GM18909 (cell line): ENCODE results near the gene GOLGA8T.
A peak's percentile ranks its signal among the peaks of the same experiment; 100 is the strongest.
"Not testable (repeated sequence)": the region's sequence is repeated elsewhere in the genome, so short reads cannot be mapped to it uniquely, and the experiment has no call there.

Source experiments
- ATAC-seq: cut with Tn5 transposase; IDR thresholded peaks from one replicate; pipeline ENCODE4 v1.9.1; 2021; ENCODE audit warnings: mild to moderate bottlenecking; ENCODE audit not compliant: unreplicated experiment, poor library complexity

Gene GOLGA8T, protein sequence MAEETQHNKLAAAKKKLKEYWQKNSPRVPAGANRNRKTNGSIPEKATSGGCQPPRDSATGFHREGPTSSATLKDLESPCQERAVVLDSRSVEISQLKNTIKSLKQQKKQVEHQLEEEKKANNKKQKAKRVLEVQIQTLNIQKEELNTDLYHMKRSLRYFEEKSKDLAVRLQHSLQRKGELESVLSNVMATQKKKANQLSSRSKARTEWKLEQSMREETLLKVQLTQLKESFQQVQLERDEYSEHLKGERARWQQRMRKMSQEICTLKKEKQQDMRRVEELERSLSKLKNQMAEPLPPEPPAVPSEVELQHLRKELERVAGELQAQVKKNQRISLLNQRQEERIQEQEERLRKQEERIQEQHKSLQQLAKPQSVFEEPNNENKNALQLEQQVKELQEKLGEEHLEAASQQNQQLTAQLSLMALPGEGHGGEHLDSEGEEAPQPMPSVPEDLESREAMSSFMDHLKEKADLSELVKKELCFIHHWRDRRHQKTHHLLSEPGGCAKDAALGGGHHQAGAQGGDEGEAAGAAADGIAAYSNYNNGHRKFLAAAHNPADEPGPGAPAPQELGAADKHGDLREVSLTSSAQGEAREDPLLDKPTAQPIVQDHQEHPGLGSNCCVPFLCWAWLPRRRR

DNA sequence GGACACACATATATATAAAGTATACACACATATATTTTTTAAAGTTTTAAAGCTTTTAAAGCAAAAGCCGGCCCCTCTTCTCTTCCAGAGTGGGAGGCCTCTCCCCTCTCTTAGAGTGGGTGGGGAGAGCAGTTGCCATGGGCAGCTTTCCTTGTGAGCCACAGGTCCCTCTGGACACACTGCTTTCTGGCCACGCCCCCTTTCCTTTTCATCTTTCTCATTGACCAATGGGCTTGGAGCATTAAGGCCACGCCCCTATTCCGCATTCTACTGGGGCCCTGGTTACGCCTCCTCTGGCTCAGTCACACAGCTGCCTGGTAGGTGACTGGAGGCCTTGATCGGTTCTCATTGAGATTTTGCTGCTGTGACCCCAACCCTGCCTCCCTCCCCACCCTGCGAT lies at the start of gene GOLGA8T:
Gene GOLGA8T (plus strand): TSS at position 301 of the 400 bp plus-strand sequence. CDS start 98 bp downstream, at position 399.
- not testable (repeated sequence) for ATAC-seq

DNA sequence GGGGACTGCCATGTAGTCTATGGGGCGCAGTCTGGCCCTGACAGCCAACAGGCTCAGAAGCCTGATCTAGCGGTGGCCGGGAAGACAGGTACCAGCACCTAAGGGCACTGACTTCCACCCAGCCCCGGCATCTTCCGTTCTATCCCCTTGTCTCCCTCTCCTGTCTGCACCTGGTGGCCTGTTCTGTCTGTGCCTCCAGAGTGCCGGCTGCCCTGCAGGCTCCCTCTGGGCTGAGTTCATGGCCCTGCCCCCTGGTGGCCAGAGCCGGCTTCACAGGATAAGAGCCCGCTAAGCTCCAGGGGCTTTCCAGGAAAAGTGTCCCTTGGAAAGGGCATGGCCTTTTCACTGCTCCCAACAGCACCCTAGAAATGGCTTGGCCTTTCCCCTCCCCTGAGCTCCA lies 37.0 kb upstream of the GOLGA8T start:
- not testable (repeated sequence) for ATAC-seq

DNA sequence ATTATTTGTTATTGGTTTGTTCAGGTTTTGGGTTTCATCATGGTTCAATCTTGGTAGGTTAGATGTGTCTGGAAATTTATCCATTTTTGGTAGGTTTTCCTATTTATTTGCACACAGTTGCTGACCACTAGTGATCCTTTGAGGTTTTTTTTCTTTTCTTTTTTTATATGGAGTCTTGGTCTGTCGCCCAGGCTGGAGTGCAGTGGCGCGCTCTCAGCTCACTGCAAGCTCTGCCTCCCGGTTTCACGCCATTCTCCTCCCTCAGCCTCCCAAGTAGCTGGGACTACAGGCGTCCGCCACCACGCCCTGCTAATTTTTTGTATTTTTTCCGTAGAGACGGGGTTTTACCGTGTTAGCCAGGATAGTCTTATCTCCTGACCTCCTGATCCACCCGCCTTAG lies 32.0 kb upstream of the GOLGA8T start:
- not testable (repeated sequence) for ATAC-seq

DNA sequence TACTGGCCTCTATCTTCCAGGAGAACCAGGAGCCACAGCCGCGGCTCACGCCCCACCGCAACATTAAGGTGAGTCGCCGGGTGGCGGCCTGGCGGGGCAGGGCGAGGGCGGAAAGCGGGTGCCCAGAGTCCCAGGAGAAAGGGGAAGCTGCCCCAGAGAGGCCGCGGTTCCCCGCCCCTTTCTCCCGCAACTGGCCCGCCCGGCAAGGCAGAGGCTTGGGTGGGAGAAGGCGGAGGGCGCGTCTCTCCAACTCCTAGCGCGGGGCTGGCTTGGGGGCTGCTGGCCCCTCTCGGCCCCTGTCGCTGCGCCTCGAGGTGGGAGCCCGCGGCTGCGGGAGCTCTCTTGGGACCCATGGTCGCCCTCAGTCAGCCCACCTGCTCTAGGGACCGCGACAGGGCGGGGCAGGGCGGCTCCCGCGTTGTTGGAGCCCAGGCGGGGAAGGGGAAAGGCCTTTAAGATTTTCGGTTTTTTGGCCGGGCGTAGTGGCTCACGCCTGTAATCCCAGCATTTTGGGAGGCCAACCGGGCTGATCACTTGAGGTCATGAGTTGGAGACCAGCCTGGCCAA lies 30.8 kb upstream of the GOLGA8T start:
- ATAC-seq, result not testable (repeated sequence)

DNA sequence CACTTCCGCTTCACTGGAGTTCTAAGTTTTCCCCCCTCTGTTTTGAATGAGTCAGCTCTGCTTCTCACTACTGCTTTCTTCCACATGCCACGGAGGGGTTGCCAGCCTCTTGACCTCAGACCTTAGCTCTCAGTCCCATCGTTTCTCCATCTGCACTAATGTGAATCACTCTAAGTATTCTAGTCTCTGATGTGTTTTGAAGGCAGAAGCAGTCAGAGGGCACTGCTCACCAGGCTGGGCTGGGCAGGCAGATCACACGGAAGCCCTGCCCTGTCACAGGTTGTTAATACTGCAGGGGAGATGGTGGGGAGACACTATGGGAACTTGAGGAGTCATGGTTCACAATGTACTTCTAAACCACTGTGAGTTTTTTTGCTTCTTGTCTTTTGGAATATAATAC lies 24.3 kb upstream of the GOLGA8T start:
- not testable (repeated sequence) for ATAC-seq

DNA sequence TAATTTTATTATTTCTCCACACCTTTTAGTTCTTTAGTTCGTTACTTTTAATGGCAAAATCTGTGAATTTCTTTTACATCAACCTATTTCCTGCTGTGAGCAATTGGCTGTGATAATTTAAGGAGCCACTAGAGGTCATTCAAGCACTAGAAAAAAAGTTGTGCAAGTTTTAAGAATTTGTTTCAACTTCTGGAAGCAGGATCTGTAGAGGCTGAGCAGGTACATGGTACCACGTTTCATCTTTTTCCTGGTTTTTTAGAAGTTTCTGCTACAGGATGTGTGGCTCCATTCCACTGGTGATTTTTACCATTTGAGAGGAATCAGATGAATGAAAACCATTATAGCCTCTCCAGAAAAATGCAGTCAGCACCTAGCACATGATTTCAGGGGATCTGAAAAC lies 4.8 kb upstream of the GOLGA8T start:
- ATAC-seq, result not testable (repeated sequence)

DNA sequence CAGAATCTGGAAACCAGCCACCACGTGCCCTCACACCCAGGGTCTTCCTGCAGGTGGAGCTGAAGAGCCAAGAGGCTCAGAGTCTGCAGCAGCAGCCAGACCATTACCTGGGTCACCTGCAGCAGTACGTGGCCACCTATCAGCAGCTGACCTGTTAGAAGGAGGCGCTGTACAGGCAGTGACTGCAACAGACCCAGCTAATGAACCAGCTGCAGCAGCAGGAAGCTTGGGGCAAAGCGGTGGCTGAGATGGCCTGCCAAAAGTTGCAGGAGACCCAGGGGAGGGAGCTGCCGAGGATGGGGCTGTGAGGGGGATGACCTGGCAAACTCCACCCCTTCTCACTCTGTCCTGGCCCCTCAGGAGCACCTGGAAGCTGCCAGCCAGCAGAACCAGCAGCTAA lies 8.4 kb downstream of the GOLGA8T start:
- ATAC-seq, result not testable (repeated sequence)

DNA sequence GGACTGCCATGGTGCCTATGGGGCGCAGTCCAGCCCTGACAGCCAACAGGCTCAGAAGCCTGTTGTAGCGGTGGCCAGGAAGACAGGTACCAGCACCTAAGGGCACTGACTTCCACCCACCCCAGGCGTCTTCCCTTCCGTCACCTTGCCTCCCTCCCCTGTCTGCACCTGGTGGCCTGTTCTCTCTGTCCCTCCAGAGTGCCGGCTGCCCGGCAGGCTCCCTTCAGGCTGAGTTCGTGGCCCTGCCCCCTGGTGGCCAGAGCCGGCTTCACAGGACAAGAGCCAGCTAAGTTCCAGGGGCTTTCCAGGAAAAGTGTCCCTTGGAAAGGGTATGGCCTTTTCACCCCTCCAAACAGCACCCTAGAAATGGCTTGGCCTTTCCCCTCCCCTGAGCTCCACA lies 15.0 kb downstream of the GOLGA8T start:
- not testable (repeated sequence) for ATAC-seq

DNA sequence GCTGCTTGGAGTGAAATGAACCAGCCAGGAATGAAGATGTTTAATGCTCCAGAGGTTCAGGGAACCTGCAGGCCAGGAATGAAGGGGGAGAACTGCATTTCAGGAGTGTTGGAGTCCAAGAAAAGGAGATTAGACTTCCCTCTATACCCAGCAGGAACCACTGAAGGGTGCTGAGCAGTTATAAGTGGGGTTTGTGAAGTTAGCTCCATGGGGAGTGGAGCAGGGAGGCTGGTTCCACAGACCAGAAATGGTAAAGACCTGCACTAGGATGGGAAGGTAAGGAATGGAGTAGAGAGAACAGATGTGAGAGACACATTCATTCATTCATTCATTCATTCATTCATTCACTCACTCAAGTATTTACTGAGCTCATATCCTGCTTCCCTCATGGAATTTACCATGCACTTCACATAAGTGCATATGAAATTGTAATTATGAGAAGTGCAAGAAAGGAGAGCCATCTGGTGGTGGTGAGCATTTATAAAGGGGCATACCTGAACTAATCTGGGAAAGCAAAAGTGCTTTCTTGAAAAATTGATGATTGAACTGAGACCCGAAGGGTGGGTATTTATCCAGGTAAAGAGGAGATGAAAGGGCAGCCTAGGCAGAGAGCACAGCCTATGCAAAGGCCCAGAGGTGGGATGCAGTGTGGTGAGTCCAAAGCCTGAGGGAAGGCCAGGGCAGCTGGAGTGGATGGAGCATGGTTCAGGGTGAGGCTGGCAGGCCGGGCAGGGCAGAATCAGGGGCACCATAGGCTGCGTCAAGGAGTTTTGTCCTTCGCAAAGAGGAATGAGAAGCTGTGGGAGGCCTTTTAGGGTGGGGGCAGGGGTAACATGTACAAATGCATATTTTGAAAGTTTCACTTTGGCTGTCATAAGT lies 27.9 kb downstream of the GOLGA8T start:
- not testable (repeated sequence) for ATAC-seq

DNA sequence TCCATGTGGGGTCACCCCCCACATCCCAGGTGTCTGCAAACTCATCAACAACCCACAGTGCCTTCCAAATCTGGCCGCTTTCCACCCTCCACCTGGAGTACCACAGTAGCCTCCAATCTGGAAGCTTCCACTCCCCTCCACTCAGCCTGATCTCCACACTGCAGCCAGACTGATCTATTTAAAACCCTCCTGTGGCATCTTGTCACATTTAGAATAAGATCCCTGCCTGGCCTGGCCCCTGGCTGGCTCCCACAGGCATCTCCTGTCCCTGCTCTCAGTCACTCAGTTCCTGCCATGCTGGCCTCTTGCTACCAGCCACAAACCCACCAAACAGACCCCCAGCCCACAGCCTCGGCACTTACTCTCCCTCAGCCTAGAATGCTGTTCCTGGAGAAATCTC lies 28.9 kb downstream of the GOLGA8T start:
- ATAC-seq, result not testable (repeated sequence)

DNA sequence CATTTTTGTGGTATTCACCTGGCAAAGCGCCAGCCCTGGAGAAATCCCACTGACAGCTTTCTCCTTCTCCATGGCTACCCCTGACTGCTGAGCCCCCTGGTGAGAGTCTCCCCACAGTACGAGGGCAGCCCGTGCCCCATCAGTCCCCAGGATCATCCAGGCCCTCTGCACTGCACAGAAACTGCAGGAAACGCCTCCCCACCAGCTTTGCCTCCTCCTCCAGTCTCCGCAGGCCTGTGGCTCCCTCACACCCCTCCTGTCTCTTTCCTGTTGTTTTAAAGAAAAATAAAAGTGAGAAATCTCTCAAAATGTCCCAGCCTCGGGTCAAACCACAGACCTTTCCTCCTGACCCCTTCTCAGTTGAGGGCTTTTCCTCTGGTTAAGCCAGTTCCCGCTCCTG lies 29.4 kb downstream of the GOLGA8T start:
- ATAC-seq, result not testable (repeated sequence)

DNA sequence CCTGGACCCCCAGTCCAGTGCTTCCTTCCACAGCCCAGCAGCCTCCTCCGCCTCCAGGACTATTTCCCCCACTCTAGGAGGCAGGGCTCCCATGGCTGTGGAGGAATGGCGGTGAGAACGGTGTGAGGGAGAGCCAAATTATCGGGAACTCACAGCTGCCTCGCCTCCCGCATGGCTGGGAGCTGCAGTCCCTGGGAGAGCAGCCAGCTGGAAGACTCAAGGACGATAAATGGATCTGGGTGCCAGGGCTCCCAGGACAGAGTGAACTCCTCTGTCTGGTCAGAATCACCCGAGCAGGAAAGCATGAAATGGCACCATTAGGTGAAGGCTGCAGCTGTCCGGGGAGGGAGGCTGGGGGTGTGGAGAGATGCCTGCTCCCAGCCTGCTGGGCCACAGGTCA lies 32.6 kb downstream of the GOLGA8T start:
- ATAC-seq, result not testable (repeated sequence)

DNA sequence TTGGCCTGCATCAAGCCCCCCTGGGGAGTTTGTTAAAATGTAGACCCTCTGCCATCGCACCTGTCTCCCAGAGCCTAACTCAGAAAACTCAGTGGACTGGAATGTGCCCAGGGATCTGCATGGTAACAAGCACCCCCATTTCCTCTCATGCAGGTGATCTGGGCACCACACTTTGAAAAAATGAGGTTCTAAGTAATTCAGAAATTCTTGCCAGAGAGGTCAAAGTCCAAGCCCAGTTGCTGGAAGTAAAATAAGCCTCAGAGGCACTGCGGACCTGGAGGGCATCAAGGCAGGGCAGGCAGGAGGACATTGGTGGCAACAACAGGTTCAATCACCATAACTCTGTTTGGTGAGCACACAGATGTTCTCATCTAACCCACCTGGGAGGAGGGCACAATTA lies 33.0 kb downstream of the GOLGA8T start:
- not testable (repeated sequence) for ATAC-seq

DNA sequence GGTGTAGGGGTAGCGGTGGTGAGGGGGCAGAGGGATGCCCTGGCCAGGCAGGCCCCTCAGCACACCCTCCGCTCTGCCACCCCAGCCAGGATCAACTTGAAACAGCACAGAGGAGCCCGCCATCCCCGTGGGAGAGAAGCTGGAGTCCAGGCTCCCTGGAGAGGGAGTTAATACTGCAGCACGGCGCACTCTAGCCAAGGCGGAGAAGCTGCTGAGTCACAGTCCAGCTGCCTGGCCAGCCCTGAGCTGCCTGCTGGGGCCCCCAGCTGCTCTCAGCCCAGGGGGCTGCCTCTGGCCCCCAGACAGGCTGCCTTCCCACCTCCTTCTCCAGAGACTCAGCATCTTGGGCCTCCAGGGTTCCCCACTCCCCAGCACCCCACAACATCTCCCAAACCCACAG lies 36.6 kb downstream of the GOLGA8T start:
- not testable (repeated sequence) for ATAC-seq

DNA sequence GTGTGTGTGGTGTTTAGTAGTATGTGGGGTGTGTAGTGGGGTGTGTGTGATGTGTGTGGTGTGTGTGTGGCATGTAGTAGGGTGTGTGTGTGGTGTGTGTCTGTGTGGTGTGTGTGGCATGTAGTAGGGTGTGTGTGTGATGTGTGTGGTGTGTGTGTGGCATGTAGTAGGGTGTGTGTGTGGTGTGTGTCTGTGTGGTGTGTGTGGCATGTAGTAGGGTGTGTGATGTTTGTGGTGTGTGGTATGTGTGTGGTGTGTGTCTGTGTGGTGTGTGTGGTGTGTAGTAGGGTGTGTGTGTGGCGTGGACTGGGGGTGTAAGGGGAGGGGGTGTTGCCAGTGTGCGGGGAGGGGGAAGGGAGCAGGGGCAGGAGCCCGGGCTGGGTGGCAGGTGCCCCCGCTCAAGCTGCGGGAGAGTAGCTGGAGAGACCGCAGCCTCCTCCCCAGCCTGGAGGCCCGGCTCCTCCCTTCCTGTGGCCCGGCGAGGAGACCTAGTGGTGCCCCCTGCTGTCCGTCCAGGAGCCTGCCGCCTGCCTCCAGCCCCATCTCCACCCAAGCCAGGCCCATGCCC lies 38.3 kb downstream of the GOLGA8T start:
- peak; percentile 80 for ATAC-seq

DNA sequence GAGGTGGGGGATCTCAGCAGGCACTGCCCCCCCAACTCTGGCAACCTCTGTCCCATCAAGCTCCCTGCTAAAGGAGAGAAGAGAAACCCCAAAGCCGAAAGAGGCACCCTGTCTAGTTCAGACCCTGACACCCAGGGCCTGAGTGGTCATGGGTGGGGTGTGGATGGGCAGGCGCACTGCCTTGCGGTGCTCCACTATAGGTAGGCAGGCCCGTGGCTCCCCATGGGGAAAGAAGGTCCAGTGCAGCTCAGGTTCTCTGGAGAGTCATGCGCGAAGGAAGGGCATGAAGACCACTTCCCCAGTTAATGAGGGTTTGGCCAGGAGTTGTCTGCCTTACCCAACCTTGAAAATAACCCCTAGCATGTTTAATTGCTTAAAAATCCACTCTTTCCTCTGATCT lies 40.4 kb downstream of the GOLGA8T start:
- not testable (repeated sequence) for ATAC-seq

DNA sequence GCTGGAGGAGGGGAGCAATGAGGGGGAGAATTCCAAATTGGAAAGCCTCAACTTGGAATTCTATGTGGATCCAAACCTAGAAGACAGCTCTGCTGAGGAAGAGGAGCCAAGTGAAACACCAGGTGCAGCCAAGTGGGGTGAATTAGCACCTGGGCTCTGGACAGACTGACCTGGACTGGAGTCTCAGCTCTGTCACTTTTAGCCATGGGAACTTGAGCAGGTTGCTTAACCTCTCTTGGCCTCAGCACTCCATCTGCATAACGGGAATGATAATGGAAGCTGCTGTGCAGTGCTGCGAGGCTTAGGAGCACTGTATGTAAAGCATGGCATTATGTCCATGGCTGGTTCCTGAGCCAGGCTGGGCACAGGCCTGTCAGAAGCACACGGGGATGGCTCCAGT lies 41.8 kb downstream of the GOLGA8T start:
- ATAC-seq, result not testable (repeated sequence)

DNA sequence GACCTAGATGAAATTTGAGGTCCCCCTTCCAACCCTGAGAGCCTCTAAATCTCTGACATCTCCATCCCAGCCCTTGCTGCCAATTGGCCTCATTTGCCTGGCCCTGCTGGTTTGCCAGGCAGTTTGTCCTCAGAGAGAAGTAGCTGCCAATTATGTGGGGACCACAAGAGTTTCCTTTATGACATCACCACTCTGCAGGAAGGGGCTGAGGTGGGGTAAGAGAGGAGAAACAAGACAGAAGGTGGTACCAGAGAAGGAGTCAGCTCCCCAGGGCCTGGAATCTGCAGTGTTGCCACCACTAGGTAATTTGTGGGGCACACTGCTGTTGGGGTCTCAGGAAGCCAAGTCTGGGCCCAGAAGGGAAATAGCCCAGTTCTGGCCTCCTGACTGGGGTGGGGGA lies 45.0 kb downstream of the GOLGA8T start:
- ATAC-seq, result not testable (repeated sequence)

DNA sequence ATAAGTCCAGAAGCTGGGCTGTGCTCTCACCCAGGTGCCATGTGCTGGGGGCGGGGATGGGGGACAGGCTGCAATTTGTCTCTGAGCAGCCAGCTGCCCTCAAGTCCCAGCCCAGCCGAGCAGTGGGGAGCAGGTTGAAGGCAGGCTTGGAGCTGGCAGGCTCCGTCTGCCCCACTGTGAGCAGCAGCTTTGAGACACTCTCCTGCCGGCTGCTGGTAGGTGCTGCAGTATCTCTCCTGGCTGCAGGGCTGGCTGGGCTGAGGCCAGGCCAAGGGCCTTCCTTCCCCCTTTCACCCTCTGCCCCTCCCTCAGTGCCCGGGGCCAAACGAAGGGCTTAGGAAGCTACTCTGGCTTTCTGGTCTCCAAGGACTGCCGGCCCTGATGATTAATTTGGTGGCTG lies 50.6 kb downstream of the GOLGA8T start:
- ATAC-seq, result not testable (repeated sequence)

DNA sequence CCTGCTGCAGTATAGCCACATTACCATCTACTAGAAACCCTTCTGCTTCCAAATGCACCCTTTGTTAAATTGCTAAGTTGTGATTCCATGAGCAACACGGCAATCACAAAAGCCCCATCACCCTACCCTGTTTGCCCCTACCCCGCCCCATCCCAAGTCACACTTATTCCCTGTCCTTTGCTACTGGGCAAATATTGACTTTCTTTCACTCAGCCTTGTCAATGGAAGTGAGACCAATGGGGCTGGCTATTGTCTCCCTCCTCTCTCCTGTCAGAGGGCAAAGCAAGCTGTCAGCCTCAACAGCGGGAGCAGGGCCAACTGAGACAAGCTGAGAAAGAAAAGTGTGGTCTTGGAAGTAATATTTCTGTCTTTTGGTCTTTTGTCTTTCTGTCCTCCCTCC lies 52.6 kb downstream of the GOLGA8T start:
- ATAC-seq, result not testable (repeated sequence)
